ENCODE results near the gene COPS3. TPM values are rescaled to one million over a fixed set of nuclear protein-coding genes. Genes with fewer than 3 reads are reported as not detected.

Gene COPS3
- total and polyA plus RNA-seq, 9 of the 15 experiments (the other 6 are each of a cell fraction or from before 2014, with no cell fraction given) = 92.4 to 295 (median 167) TPM

DNA sequence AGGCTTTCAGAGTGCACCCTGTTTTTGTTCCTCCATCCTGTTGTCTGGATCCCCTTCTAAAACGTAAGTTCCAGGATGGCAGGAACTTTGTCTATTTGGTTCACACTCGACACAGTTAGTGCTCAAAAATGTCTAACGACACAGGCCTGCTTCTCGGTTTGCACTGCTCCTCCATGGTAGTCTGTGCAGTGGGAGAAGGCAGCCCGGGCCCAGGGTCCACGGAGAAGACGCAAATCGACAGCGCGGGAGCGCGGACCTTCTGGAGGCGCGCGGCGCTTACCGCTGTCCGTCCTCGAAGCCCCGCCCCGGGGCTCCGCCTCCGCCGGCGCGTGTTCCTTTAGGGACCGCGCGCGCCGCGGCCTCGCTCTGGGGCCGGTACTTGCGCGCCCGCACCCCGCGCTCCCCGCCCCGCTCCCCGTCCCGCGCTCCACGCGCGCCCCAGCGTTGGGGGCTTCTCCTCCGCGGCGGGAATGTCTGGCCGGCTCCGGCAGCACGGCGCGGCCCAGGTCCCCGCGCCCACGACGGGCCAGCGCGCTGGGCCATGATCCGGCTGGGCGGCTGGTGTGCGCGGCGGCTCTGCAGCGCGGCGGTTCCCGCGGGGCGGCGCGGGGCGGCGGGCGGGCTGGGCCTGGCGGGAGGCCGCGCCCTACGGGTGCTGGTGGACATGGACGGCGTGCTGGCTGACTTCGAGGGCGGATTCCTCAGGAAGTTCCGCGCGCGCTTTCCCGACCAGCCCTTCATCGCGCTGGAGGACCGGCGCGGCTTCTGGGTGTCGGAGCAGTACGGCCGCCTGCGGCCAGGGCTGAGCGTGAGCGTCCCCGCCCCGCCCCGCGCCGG, 22.2 kb upstream of the COPS3 start, which contains the start of gene NT5M (continued):
- TF ChIP-seq, protein P1, sequence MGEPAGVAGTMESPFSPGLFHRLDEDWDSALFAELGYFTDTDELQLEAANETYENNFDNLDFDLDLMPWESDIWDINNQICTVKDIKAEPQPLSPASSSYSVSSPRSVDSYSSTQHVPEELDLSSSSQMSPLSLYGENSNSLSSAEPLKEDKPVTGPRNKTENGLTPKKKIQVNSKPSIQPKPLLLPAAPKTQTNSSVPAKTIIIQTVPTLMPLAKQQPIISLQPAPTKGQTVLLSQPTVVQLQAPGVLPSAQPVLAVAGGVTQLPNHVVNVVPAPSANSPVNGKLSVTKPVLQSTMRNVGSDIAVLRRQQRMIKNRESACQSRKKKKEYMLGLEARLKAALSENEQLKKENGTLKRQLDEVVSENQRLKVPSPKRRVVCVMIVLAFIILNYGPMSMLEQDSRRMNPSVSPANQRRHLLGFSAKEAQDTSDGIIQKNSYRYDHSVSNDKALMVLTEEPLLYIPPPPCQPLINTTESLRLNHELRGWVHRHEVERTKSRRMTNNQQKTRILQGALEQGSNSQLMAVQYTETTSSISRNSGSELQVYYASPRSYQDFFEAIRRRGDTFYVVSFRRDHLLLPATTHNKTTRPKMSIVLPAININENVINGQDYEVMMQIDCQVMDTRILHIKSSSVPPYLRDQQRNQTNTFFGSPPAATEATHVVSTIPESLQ (CRISPR knock-in tag; IDR thresholded peaks at IDR 0.05) = 0 out of 2 replicates have a peak, but pooled peaks have one; percentile 35
- TF ChIP-seq, protein P2, sequence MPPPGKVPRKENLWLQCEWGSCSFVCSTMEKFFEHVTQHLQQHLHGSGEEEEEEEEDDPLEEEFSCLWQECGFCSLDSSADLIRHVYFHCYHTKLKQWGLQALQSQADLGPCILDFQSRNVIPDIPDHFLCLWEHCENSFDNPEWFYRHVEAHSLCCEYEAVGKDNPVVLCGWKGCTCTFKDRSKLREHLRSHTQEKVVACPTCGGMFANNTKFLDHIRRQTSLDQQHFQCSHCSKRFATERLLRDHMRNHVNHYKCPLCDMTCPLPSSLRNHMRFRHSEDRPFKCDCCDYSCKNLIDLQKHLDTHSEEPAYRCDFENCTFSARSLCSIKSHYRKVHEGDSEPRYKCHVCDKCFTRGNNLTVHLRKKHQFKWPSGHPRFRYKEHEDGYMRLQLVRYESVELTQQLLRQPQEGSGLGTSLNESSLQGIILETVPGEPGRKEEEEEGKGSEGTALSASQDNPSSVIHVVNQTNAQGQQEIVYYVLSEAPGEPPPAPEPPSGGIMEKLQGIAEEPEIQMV (tag; conservative IDR thresholded peaks at IDR 0.05; ENCODE audit: low read depth) = no peak
- TF ChIP-seq RBFOX2 (IDR thresholded peaks at IDR 0.05; ENCODE audit: low read depth, low read length) (peak; percentile 85), ZNF644 (tag; IDR thresholded peaks at IDR 0.05; ENCODE audit: low read depth) (no peak), TCFL5 (CRISPR knock-in tag; conservative IDR thresholded peaks at IDR 0.05) (no peak), ELF1 (tag; IDR thresholded peaks at IDR 0.05) (no peak), EP300 (IDR thresholded peaks at IDR 0.05; ENCODE audit: low read length) (0 out of 2 replicates have a peak, but pooled peaks have one; percentile 4), ZNF766 (CRISPR knock-in tag; conservative IDR thresholded peaks at IDR 0.05) (0 out of 2 replicates have a peak, but pooled peaks have one; percentile 44), RBBP5 (IDR thresholded peaks at IDR 0.05; ENCODE audit: borderline replicate concordance, insufficient read depth, low read length, poor library complexity, severe bottlenecking) (peak; percentile 48), THRAP3 (IDR thresholded peaks at IDR 0.05; ENCODE audit: borderline replicate concordance) (no peak), SIN3A (IDR thresholded peaks at IDR 0.05; ENCODE audit: borderline replicate concordance in 2 of 2, control insufficient read depth in 1 of 2, low read depth in 2 of 2, low read length in 2 of 2) (peak in 1 of 2 experiments; percentile 45; a peak in 1 of 4 replicates), ZNF12 (CRISPR knock-in tag; IDR thresholded peaks at IDR 0.05) (no peak)
- TF ChIP-seq, protein P3, sequence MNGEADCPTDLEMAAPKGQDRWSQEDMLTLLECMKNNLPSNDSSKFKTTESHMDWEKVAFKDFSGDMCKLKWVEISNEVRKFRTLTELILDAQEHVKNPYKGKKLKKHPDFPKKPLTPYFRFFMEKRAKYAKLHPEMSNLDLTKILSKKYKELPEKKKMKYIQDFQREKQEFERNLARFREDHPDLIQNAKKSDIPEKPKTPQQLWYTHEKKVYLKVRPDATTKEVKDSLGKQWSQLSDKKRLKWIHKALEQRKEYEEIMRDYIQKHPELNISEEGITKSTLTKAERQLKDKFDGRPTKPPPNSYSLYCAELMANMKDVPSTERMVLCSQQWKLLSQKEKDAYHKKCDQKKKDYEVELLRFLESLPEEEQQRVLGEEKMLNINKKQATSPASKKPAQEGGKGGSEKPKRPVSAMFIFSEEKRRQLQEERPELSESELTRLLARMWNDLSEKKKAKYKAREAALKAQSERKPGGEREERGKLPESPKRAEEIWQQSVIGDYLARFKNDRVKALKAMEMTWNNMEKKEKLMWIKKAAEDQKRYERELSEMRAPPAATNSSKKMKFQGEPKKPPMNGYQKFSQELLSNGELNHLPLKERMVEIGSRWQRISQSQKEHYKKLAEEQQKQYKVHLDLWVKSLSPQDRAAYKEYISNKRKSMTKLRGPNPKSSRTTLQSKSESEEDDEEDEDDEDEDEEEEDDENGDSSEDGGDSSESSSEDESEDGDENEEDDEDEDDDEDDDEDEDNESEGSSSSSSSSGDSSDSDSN (IDR thresholded peaks at IDR 0.05; ENCODE audit: borderline replicate concordance in 1 of 2, low read depth in 2 of 2, low read length in 2 of 2) = 0 out of 4 replicates have a peak, but pooled peaks of 1 of the 2 experiments have one; percentile 47
- TF ChIP-seq, protein P4, sequence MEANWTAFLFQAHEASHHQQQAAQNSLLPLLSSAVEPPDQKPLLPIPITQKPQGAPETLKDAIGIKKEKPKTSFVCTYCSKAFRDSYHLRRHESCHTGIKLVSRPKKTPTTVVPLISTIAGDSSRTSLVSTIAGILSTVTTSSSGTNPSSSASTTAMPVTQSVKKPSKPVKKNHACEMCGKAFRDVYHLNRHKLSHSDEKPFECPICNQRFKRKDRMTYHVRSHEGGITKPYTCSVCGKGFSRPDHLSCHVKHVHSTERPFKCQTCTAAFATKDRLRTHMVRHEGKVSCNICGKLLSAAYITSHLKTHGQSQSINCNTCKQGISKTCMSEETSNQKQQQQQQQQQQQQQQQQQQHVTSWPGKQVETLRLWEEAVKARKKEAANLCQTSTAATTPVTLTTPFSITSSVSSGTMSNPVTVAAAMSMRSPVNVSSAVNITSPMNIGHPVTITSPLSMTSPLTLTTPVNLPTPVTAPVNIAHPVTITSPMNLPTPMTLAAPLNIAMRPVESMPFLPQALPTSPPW (CRISPR knock-in tag; IDR thresholded peaks at IDR 0.05) = 0 out of 2 replicates have a peak, but pooled peaks have one; percentile 32
- TF ChIP-seq, protein P5, sequence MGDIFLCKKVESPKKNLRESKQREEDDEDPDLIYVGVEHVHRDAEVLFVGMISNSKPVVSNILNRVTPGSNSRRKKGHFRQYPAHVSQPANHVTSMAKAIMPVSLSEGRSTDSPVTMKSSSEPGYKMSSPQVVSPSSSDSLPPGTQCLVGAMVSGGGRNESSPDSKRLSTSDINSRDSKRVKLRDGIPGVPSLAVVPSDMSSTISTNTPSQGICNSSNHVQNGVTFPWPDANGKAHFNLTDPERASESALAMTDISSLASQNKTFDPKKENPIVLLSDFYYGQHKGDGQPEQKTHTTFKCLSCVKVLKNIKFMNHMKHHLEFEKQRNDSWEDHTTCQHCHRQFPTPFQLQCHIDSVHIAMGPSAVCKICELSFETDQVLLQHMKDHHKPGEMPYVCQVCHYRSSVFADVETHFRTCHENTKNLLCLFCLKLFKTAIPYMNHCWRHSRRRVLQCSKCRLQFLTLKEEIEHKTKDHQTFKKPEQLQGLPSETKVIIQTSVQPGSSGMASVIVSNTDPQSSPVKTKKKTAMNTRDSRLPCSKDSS (IDR thresholded peaks at IDR 0.05; ENCODE audit: low read depth, partially characterized antibody) = no peak

All from K562 (cell line).